Forelimb muscle (tissue), 1 donor: ENCODE data around the gene CCDC88C. TPM values are rescaled to one million over a fixed set of nuclear protein-coding genes. Genes with fewer than 3 reads are reported as not detected.
"Not testable (repeated sequence)": the region's sequence is repeated elsewhere in the genome, so short reads cannot be mapped to it uniquely, and the experiment has no call there.

ENCODE experiments used
- DNase-seq: peaks from one replicate; pipeline ENCODE4 v3.0.0-alpha.2; 2013; ENCODE audit warnings: low read depth
- polyA plus RNA-seq: library from polyadenylated mRNA; unstranded; fragments of 120-200 nt; gene quantifications from one replicate; pipeline ENCODE4 v1.2.1, GENCODE V29; 2013; ENCODE audit not compliant: insufficient read length

The CCDC88C gene
- polyA plus RNA-seq, 1 donor, result 14.0 TPM

- no peak for DNase-seq
Measured at GRCh38 chr14:91416744-91417119, 888 bp downstream of the CCDC88C start.

DNA sequence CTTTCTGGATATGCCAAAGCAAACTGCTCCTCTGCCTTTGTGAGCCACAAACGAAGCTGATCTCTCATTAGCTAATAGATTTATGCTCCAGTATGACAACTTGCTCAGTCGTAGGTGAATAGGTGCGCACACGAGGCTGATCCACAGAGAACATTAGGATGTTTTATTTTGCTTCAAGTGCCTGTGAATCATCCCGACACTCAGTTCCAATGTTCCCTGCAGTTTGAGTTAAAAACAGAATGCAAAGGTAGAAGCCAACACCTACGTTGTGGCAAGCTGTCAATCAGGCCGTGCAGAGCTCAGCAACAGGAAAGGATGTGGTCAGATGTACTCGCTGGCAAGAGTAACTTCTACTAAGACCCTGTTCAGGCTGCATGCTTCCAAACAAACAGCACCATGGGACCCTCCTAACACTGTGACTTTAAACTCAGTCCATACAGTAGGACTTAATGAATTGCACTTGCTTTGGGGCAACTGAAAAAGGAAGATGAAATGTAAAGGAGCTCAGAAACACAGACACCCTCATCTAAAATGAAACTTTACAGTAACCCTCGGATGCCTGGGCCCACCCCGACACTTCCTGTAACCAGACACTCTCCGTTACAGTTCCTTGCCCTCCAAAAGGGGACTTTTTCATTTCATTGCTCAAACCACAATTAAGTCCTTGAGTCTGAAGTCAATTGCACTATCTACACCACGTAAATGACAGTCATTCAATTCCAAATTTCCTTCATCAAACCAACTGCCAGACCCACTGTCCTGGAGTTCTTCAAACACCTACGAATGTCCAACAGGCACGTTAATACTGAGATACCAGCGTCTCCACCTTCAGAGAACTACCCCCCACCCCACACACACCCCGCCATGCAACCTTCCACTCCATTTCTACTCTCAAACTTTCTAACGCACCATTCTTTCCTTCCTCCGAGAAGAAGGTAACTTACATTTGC, 1.6 kb downstream of the CCDC88C start:
- DNase-seq, result no peak

DNA sequence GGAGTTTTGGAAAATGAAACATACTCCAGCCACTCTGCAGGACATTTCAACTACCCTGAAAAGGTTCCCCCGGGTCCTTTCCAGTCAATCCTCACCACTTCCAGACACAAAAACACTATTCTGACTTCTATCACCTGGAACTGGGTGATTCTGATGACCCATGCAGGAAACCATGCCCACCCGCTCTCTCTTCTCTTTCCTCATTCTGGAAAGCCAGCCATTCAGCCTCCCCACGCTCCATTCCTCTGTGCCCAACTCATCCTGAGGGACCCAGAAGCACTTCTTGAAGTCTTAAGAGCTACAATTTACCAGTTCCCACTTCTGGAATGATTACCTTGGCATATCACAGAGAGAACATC, 3.2 kb downstream of the CCDC88C start:
- DNase-seq, result no peak

DNA sequence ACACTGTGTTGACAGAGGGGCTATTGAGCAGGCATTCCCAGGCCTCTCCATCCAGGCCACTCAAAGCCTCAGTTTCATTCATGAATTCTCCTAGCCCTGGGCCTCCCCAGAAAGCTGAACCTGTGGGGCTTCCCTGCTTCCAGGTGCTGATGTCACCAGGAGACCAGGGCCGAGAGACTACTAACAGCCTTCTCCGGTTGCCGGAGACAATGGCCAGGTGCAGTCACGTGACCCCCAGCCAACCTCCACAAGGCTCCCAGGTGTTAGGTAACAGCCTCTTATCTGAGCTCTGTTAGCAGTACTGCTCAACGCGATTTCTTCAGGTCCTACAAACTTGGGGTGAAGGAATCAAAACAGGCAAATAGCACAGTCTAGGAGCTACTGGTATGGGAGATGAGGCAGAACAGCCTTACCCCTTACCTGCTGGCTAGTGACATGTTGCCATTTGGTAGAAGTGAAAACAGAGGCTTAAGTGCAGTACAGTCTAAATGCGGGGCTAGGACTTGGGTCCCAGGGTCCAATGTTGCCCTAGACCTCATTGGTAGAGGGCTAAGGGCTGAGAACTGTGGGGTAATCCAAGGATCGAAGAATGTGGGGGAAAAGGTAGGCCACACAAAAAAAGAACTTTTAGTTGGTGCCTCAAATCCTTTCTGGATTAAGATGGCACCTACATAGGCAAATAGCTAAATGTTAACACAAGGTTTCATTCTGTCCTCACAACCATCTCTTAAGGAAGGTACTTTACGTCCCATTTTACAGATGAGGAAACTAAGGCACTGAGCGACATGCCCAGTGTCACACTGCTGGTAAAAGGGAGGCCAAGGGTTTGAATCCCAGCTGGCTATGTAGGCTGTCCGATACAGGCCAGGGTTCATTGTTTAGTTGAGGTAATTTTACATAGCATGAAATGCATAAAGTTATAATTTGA, 3.8 kb downstream of the CCDC88C start:
- no peak for DNase-seq

- no peak for DNase-seq
Measured at GRCh38 chr14:91412939-91413338, 4.7 kb downstream of the CCDC88C start.

DNA sequence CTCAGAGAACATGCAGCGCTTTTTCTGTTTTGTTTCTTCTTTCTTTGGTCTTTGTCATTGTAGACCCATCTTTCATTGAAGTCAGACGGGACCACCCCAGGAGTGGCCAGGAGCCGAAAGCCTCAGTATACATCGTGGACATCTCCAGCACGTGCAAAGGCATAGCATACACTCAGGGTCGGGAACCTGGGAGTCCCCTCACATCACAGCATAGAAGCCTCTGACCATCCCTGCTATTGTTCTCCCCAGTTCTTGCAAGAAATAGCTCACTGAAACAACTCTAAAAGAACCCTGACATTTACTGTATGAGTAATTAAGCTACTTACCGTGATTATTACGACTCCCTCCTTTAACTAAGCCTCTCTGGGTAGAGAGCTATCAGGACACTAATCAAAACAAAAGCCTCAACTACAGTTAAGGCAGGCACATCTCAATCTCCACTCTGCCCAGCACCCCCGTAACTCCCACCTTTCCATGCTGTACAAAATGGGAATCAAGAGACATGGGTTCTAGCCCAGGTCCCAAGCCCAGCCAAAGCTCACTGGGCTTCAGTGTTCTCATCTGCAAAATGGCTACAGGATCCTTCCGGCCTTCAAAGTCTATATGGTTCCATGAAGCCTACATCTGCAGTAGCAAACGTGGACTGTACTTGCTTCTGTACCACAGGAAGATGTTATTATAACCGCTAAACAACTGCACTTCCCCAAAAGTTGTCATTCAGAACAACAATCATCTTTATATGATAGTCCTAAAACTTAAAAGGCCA, 6.7 kb downstream of the CCDC88C start:
- DNase-seq, result no peak

DNA sequence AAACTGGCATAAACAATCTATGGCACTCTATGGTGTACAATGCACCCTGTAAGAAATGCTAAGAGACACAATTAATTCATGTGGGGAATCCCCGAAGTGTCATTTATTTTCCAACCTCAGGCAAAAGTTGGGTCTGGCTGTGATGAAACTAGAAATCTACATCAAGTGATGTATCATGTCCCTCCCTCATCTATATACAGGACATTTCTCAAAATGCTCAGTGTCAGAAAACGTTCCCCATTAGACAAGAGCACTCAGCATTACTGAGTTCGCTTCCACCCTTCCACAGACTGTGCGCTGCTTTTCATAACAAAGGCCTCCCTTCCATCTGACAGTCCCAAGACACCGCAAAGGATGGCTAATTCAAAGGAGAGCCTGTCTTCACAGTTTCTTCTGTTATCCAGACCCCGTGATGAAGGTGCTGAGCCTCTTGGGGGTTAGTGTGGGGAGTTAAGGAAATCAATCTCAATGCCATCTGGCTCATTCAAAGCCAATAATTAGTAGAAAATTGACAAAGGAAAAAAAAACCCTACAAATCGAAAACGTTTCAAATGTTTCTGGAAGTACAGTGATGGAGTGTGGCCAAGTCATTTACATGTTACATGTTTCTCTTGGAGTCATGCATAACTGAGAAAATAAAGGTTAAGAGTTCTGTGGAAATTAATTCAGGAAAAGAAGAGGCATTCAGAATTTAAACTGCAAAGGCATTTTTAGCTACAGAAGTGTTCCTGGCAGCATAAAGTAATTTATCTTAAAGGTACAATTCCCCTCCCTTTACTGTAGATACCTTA, 7.5 kb downstream of the CCDC88C start:
- no peak for DNase-seq

GRCh38 chr14:91409240-91409639, 8.4 kb downstream of the CCDC88C start:
- not testable (repeated sequence) for DNase-seq

DNA sequence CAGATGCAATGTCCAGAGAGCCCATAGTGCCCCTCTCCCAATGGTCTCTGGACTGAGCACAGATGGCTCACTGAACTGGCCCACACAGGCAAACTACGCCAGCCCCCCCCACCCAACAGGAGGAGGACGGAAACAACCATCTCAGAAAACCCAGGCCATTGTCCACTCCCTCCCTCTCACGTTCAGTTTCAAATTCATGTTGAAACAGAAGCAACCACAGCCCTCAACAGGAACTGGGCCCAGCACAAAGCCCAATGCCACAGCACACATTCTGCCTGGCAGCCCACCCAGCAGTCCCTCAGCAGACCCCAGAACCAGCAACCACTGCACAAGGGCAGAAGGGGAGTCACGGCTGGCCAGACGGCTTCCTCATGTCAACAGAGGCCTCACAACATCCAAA, 10.6 kb downstream of the CCDC88C start:
- DNase-seq, result no peak

GRCh38 chr14:91406451-91406850, 11.2 kb downstream of the CCDC88C start:
- no peak for DNase-seq

DNA sequence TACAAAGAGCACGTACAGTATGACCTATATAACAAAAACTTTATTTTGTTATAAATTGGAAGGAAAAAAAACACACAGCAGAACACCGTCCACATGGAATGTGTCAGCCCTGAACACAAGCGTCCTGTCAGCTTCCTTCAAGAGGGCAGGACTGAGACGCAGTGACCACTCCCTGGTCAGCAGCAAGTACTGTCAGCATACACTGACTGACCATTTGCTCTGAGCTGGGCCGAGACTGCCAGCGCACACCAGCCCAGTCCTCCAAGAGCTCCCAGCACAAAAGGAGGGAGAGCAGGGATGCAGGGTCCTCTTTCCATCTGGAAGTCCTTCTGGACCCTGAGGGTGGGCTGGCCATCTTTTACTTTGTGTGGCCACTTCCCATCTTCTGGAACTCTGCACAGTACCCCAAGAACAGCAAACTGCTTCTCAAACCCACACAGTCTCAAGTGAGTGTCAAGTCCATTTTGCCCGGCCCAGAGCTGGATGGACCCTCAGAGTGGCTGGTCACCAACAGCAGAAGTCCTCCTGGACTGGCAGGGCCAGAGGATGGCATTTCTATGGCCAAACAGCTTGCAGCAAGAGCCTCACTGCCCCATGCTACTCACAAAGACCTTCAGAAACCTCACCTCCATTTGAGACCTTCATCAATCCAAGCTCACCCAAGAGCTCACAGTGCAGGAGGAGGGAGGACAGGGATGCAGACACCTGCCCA, 11.7 kb downstream of the CCDC88C start:
- no peak for DNase-seq

DNA sequence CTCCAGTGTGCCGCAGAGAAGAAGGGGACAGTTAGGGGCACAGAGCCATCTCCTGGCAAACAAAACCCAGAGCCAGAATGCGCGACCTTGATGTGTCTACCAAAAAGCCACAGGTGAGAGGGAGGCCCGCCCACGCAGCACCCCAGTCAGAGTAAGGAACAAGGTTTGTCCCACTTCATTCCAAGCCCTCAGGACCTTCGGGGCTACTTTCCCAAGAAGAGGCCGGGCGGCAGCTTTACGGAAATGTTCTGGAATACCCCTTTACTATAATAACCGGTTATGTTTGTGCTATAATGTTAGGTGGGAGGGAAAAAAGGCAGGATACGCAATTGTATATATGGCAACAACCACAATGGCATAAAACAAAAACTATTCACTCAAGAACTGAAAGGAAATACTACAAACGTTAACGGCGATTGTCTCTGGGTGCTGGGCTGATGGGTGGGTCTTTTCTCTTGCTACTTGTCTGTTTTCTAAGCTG, 12.3 kb downstream of the CCDC88C start:
- no peak for DNase-seq

DNA sequence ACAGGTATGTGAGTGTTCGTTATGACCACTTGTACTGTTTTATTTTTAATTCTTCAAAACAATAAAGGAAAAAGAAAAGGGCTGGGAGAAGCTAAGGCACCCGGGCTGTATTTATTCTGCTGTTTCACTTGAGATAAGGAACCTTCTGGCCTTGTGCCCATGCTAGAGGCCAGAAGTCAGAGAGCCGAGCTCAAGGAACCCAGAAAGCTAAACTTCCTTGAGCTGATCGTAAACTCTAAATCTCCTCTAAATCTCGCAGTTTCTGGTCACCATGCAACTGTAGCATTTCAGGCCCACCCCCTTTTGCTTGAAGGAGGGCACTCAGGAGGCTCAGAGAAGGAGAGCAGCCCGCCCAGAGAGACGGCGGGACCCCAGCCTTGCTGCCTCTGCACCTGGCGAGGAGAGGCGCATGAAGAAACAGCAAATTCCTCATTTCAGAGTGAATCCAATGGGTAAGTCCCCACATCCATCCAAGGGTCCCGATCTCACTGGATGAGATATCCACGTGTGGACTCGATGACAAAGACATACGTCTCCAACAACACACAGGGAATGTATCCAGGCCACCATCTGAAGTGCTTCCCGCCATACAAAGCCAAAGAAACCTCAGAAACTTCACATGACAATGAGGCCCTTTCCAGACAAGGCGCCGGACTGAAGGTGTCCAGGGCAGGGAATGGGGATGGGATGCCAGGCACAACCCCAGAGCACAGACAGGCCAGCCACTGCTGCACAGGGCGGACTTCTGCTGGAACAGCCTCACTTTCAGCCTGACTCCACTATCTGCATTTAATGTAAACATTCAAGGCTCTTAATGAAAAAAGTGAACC, 14.6 kb downstream of the CCDC88C start:
- DNase-seq, result no peak

DNA sequence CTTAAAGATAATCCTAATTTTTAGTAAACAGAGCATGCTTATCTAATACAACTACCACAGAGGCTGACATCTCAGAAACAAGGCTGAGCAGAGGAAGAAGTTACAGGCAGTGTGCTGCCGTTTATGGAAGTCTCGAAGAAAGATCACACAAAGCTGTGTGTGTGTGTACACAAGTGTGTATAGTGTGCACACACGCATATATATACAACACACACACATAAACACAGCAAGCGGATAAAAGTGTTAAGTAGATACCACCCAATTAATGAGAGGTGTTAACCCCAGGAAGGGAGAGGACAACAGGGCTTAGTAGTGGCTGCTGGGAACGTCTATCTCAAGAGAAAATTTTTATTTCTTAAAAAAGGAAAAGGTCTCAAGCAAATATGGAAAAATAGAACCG, 15.3 kb downstream of the CCDC88C start:
- DNase-seq, result no peak

- no peak for DNase-seq
Measured at GRCh38 chr14:91401751-91402150, 15.9 kb downstream of the CCDC88C start.

GRCh38 chr14:91400696-91401095, 16.9 kb downstream of the CCDC88C start:
- no peak for DNase-seq

- no peak for DNase-seq
Measured at GRCh38 chr14:91399868-91400640, 17.6 kb downstream of the CCDC88C start.

DNA sequence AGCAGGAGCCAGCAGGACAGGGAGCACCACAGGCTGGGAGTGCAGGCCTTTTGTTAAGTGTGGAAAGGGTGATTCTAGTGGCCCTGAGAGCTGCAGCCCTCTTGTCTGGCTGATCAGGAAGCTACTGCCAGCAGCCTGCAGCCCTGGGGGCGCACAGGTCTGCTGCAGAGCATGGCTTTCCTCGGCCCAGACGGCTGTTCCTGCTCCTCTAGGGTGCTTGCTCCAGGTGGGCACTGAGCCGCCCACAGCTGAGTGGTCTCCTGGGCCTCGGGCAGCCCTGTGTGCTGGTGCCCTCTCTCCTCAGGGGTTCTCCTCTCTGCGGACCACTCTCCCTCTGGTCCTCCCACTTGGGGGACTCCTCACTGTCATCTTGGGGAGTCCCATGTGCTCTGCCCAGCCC, 18.9 kb downstream of the CCDC88C start:
- DNase-seq, result no peak
